ENCODE data around the gene BTG1.
A peak's percentile ranks its signal among the peaks of the same experiment; 100 is the strongest.
"Not testable (repeated sequence)": the region's sequence is repeated elsewhere in the genome, so short reads cannot be mapped to it uniquely, and the experiment has no call there.

Gene BTG1

DNA sequence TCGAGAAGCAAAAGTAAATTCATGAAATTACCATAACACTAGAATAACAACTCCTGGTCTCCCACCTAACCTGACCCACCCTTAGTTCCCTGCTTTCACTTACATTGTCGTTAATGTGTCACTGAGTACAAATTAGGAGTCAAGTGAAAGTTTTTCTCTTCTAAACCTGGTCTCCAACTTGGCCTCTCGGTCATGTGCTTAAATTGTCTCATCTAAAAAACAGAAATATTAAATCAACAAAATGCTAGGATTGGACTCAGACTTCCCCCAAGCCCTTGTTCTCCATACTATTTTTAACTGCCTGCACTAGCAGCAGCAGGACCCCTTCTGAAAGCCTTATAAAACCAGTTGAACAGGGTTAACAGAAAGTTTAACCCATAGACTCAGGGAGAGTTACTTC lies 1.8 kb upstream of the BTG1 start:
- DNase-seq: no peak

DNA sequence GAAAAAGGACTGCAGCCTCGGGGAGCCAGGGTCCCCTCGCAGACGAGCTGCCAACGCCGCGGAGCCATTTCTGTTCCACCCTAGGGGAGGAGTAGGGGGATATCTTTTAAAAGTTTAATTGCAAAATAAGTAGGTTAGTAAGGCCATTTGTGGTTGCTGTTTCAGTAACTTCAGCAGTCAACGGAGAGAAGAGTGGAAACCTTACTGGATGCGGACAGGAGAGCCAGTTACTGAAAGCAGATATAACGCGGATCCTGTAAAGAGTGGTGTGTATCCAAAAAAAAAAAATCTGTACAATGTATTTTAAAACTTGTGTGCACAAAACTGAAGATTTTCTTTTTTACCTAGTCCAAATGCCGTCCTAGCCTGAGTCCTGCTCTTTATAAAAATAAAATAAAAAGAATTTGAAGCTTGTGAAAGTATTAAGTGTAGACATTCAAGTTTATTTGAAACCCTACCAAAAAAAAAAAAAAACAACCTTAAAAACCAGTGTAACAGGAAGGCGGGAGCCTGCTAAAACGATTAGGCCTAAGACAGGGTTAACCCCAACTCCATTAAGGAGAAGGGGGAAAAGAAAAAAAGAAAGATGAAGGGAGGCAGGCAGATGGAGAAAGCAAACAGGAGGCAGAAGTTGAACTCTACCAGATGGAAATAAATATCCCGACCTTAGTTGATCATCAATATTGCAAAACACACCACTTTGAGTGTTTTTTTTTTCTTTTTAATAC lies 1.0 kb upstream of the BTG1 start:
- peak in 2 of 6 experiments; percentile 23 to 56 for DNase-seq

DNA sequence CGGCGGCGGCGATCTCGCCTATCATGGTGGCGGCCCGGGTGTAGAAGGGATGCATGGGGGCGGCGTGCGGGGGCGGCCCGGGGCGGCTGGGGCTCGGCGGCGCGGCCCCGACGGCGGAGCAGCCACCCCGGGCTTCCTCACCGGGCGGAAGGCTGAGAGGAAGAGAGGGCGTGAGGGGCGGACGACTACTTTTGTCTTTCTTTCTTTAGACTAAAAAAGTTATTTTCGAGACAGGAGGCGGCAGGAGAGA lies 240 bp downstream of the BTG1 start:
- no peak for DNase-seq

DNA sequence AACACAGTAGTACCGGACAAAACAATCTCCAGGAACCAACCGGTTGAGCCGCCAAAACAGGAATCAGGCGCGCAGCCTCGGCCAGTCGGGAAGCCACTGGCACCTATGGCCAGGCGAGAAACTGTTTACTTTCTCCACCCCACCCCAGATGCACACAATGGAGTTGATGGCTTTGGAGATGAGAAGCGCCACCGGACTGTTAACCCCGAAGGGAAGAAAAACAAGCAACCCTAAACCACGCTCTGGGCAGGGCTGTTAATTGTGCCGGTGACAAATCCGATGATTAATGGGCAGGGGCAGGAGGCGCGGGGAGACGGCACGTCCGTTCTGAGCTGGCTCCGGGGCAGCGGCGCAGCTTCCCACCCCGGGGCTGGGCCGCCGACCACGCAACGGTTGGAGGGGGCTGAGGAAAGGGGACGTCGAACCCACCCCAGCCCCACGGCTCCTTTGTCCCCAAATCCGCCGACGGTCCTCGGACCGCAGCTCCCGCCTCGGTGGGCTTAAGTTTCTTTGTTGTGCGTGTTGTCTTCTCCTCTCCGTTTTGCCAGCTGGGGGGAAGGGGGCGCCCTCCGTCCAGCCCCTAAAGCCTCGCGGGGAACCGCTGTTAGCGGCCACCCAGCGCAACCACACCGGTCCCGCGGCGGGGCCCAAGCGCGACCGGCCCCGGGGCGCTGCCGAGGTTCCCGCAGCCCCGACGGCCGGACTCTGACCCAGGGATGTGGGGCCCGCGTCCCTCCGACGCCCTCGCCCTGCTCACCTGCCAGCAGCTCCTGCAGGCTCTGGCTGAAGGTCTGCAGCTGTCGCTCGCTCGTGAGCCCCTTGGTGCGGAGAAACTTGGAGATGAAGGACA lies 790 bp downstream of the BTG1 start:
- peak; percentile 44 to 81 (median 56) for DNase-seq

DNA sequence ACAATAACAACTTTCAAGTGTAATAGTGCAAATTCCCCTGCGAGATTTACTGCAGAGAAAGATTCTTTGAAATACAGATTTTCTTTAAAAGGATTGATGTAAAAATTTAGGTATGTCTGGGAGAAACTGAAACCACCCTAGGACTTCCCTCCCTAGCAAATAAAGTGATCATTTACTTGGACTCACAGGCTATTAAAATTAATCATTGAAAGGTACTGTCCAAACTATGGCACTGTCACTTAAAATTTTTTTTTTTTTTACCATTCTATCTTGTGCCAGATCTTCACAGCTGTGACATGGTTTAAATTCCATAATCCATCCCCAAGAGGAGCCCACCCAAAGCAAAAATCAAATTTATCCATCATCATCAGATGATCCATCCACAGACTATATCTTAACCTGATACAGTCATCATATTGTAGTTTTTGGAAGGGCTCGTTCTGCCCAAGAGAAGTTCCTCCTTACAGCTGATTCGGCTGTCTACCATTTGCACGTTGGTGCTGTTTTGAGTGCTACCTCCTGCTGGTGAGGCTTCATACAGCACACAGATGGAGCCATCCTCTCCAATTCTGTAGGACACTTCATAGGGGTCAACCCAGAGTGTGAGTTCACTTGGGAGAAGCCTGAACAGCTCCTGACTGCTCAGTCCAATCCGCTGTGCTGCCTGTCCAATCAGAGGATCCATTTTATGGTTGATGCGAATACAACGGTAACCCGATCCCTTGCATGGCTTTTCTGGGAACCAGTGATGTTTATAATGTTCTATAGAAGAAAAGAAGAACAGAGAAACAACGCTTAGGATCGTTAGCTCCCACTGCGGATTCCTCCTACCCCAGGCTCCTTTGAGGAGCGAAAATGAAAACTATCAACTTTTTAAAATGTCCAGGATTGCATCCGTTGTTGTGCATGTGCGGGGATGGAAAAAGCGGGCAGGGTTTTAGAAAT lies 1.7 kb downstream of the BTG1 start:
- DNase-seq: peak; percentile 56 to 88 (median 74)

DNA sequence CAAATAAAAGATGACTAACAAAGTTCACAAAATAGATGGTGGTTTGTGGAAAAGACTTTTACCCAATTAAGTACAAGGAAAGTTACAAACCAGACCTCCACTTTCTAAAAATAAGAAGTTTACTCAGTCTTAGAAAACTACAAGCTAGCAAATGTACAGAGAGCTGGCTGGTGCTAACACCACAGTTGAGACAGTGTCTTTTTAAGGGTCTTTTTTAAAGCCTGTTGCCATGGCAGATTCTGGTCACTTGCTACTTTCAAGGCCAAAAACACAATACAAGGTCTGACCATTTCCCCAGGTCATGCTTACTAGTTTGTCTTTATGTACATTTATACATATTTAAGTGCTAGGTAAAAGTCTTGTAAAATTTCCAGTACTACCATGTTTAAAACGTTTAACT lies 2.4 kb downstream of the BTG1 start:
- DNase-seq: peak in 2 of 6 experiments; percentile 46 to 69

DNA sequence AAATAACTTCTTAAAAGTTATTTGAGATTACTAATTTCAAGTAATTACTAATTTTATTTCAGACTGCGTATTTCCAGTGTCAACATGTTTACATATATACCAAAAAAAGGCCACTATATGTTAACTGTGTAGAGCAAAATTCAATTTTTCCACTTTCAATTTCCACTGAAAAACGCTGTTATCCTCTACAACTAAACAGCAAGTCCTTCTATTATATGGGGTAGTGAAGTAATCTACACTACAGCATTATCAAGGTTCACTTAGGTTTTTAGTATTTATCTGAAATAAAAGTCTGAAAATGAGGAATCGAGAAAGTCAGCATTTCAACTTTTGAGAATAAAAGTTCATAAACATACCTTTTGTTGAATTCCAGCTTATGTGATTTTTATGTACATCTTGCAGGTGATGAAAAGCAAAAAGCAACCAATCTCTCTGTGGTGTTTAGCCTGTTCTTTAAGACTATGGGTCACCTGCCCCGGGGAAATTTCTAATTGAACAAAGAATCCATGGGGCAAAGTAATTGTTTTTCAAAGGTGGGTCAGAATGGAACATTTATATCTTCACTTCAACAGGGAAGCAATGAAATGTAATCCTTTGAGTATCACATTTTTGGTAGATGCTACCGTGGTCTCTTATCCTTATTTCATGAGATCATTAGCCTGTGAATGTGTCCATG lies 3.3 kb downstream of the BTG1 start:
- DNase-seq: peak in 2 of 6 experiments; percentile 32 to 70

DNA sequence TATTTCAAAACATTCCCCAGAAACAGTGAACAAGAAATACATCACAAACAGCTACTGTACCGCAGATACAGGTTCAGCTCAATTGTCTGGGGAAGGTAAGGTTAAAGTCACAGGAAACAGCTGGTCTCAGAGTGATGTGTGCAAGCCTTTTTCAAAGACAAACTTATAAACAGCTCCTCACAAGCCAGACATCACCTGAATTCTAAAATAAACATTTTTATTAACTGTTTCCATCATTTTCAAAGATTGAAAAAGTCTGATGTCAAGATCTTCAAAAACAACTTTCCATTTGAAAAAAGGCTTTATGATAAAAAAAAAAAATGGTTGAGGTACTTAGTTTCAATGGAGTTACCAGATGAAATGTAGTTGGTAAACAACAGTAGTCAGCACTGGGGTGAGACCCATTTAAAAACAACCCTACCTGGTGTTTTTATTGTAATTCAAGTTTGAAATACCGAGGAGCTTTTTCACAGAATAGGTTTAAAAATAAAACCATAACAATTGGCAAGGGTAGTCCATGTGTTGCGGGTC lies 4.0 kb downstream of the BTG1 start:
- peak in 5 of 6 experiments; percentile 28 to 82 (median 77) for DNase-seq

DNA sequence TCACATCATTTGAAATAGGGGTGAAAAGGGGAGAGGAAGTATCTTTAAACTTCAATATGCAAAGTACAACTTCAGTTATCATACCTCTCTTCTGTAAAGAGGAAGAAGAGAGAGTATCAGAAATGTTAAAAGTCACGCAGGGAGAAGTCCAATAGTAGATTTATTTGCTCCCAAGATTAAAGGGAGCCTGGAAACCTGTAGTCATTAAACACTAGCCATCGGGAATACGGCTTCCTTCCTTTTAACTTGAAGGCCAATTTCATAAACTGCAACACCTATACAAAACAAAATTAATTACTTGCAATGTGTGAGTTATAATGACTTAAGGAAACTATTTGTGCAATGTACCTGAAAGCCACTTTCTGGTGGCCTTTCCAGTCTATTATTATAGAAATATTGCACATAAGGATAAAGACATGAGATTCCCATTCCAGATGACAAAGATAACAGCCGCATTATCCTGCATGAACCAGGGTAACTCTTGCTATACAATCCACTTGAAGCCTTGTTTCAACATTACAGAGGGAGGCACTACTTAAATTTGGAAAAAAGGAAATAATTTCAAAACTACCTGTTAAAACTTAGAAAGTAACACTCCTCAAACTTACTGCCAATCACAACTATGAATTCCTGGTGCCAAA lies 4.6 kb downstream of the BTG1 start:
- peak in 2 of 6 experiments; percentile 32 to 64 for DNase-seq

DNA sequence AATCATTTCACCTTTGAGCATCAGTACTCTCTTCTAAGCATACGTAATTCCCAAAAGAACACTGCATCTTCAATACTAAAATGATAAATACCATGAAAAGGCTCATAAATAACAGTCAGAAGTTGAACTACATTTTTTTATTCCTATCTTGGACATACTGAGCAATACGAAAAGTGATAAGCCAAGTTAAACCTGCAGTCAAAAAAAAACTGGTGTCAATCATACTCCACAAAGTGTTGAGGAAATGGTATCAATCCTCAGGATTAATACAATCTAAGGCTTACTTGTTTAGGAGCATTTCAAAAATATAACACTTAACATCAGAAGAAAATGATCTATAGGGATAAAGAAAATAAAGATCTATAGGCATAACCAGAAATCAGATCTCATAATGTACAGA lies 5.5 kb downstream of the BTG1 start:
- no peak for DNase-seq

DNA sequence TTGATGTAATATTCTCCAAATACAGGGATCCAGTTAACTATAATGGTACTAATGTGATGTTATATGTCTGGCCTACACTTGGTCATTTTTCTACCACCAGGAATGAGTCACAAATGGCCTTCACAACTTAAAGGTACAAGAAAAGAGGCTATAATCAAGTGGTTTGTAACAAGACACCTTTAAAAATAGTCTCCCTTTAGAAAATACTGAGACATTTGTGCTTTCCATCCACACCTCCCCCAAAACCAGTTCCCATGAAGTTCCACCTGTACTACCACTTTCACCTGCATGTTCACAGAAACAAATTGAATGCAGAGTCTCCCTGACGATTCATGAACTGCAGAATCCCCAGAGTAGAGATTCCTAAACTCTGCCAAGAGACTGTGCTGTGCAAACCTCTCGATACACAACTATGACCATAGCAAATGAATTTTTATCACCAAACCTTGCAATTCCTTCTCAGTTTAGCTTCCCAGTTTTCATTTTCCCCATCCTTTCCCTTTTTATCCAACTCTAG lies 6.0 kb downstream of the BTG1 start:
- peak in 2 of 6 experiments; percentile 40 to 58 for DNase-seq

DNA sequence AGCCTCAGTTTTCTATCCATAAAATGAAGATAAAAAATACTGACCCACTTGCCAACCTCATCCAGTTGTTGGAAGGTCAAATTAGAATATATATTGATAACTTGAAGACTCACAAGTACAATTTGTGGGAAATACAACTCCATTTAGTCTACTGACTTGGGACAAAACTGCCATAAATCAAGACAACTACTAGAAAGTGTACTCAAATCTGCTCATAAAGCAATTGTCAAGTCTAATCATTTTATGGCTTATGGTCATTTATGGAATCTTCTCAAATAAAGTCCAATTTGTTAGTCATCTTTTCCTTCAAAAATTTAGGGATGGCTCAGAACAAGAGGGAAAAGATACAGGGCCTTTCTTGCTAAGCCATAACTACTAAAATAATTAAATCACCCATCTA lies 7.0 kb downstream of the BTG1 start:
- no peak for DNase-seq

DNA sequence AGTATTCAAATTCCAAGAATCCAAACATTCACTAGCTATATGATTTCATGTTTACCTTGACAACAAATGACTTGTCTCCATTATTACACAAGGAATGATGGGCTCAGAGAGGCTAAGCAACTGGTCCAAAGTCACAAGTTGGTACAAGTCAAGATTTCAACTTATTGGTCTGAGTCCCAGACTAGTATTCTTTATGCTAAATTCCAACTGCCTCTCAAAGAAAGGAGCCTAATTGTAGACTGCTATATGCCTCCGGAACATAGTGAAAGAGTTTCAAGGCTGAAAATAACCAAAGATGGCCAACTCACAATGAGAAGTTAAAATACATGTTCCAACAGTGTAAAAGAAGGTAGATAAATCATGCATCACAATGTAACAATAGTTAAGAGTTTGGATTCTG lies 7.5 kb downstream of the BTG1 start:
- DNase-seq: peak in 2 of 6 experiments; percentile 30 to 67

DNA sequence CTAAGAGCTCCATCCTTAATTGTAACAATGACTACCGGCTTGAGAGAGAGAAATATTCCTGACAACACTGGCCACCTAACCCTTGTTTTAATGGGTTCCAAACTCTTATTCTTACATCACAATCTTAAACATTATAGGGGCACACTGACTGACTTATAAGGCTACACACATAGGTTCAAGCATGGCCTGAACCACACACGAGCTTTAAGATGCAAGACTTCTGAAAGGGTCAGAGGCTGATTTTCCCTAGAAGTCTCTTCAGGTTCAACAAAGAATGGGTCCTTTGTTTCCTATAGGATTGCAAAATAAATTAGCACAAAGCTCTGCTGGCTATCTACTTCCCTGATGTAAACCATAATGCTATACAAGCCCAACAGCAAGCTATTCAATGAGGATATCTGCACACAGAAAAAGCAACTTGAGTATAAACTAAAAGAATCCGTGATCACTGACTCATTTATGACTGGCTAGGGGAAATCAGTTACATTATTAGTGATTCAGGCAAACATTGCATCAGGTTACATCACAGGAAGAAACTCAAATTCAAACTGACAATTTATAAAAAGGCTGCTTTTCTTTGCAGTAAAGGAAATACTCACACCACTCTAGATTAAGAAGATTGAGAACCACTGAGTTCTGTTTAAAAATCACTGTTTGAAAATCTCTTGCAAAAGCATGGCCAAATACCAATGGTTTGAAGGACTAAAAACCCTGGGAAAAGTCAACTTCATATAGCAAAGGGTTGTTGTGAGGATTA lies 8.5 kb downstream of the BTG1 start:
- DNase-seq: peak in 2 of 6 experiments; percentile 27 to 64

DNA sequence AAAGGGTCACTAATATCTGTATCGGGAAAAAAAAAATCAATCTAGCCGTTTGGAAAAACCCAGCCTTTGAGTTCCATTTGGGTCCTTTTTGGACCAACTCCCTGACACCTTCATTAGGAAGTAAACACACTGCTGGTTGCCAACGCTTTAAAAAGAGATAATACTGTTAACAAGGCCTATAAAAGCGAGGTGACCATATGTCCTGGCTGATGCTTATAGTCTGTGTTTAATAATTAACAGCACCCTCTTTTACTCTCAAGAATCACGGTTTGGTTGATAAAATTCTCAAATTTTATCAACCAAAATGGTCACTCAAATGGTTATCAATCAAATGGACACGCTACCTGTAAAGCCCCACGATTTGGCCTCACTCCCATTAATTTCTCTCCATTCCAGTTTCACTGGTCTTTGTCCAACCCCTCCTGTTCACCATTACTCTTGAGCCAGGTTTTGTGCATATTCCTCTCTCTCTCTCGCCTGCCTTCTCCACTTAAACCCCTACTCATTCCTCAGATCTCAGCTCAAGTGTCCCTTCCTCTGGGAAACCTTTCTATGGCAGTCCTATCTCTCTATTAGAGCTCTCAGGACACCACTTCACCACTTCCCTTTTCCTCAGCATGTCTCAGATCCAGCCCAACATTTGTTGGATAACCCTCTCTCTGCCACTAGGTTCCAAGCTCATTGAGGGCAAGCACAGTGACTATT lies 9.5 kb downstream of the BTG1 start:
- no peak for DNase-seq

DNA sequence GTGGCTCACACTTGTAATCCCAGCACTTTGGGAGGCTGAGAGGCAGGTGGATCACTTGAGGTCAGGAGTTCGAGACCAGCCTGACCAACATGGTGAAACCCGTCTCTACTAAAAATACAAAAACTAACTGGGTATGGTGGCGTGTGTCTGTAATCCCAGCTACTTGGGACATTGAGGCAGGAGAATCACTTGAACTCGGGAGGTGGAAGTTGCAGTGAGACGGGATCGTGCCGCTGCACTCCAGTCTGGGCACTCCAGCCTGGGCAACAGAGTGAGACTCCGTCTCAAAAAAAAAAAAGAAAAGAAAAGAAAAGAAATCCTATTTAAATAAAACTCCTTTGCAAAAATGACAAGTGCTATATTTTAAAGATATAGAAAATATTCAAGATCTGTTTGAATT lies 10.1 kb downstream of the BTG1 start:
- not testable (repeated sequence) for DNase-seq

DNA sequence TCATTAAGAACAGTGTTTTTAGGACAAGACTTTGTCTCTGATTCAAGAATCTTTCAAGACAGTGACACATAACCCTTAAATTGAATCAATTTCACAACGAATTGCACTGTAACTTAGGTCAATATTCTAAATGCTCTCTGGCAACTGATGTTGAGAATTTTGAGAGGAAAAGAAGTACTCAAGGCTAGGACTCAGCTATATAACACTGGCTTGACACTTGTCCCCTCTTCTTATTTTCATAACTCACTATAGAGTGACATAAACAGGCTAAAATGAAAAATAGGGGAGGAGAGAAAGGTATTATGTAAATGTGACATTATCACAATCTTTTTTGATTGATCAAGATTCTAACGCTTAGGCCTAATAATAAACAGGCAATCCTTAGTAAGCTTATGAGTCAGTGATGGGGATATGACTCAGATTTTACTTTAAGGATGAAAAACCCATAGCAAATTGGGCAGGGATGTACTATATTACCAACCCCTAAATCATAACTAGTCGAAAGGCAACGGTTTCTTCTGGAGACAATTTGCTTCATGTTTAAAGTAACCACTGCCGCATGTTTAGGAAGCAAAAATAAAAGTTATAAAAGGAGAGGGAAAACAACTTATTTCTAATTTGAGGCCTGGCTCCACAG lies 10.9 kb downstream of the BTG1 start:
- no peak for DNase-seq

DNA sequence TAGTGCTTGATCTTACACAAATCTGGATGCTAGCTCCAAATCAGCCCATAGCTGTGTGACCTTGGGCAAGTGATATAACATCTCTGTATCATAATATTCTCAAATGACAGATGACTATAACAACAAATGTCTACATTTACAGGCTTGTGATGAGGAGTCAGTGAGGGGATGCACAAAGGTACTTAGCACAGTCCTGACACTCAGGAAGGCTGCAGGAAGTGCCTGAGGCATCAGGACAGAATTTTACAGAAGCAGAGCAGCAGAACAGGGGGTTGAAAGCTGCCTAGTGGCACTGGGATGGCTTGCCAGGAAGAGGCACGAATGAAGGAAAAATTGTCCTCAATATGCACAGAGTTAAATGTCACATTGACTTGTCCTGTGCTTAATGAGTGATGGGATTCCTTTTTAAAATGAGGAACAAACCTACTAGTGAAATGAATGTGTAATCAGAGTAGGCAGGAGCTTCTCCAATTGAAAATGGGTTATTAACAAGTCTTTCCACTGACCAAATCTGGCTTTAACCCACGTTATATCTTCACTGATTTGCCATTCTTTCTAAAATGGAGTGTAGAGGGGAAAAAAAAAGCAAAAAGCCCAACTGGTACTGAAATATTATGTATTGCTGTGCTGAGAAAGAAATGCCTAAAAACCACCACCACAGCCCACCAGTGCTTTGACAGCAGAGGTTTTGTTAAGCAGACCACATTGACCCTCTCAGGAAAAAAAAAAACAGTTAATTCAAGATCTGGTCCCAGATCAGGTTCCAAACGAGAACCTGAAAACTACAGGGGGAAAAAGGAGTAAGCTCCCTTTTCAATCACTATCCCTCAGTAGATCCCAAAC lies 11.6 kb downstream of the BTG1 start:
- no peak for DNase-seq

DNA sequence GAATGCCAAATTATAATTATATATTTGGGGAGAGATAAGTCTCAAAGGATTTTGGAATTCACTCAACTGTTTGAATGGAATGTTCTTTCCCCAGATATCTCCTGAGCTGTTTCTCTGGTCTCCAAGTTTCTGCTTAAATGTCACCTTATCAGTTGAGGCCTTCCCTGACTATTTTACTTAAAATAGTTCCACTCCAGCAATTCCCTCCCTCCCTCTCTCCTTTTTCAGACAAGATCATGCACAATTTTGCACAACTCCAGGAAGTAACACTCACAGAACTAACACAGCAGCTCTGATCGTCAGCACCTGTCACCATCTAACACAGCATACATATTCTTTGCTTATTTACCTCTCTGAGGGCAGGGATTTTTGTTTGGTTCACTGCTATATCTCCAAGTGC lies 12.5 kb downstream of the BTG1 start:
- no peak for DNase-seq

Measured in stimulated activated naive CD4-positive, alpha-beta T cell (primary cell).